Inferior parietal cortex (tissue), 1 donor: Measurements from ENCODE around the gene PSTPIP2.
"Not testable (repeated sequence)": the region's sequence is repeated elsewhere in the genome, so short reads cannot be mapped to it uniquely, and the experiment has no call there.

Experiments
- DNase-seq: peaks from one replicate; pipeline ENCODE4 v3.0.0-alpha.2; 2016; ENCODE audit errors: extremely low spot score

Gene PSTPIP2

GRCh38 chr18:45984546-45985235, 87.4 kb downstream of the PSTPIP2 start:
- no peak for DNase-seq

- no peak for DNase-seq
Measured at GRCh38 chr18:45981821-45982220, 90.2 kb downstream of the PSTPIP2 start.

- no peak for DNase-seq
Measured at GRCh38 chr18:45980229-45980628, 91.8 kb downstream of the PSTPIP2 start.

- no peak for DNase-seq
Measured at GRCh38 chr18:45978084-45978483, 94.0 kb downstream of the PSTPIP2 start.

GRCh38 chr18:45976974-45977373, 95.1 kb downstream of the PSTPIP2 start:
- DNase-seq = no peak

GRCh38 chr18:45976566-45976965, 95.5 kb downstream of the PSTPIP2 start:
- no peak for DNase-seq

GRCh38 chr18:45974088-45974536, 97.9 kb downstream of the PSTPIP2 start:
- peak; percentile 87 for DNase-seq

- DNase-seq = peak; percentile 94
Measured at GRCh38 chr18:45967007-45967706, 104.9 kb downstream of the PSTPIP2 start, which contains the start of gene EPG5. EPG5 (minus strand) TSS chr18:45967329; CDS start chr18:45967239, 90 bp downstream.

GRCh38 chr18:45964913-45965312, 107.1 kb downstream of the PSTPIP2 start:
- not testable (repeated sequence) for DNase-seq

GRCh38 chr18:45962866-45963265, 109.2 kb downstream of the PSTPIP2 start:
- no peak for DNase-seq

- no peak for DNase-seq
Measured at GRCh38 chr18:45962461-45962860, 109.6 kb downstream of the PSTPIP2 start.

- not testable (repeated sequence) for DNase-seq
Measured at GRCh38 chr18:45959484-45959883, 112.6 kb downstream of the PSTPIP2 start.

GRCh38 chr18:45958730-45959129, 113.3 kb downstream of the PSTPIP2 start:
- DNase-seq = no peak

GRCh38 chr18:45958027-45958426, 114.0 kb downstream of the PSTPIP2 start:
- no peak for DNase-seq

GRCh38 chr18:45957100-45957499, 115.0 kb downstream of the PSTPIP2 start:
- no peak for DNase-seq

- DNase-seq = no peak
Measured at GRCh38 chr18:45954070-45954934, 117.8 kb downstream of the PSTPIP2 start.

- DNase-seq = no peak
Measured at GRCh38 chr18:45951016-45951714, 120.9 kb downstream of the PSTPIP2 start.

- no peak for DNase-seq
Measured at GRCh38 chr18:45945669-45946068, 126.4 kb downstream of the PSTPIP2 start.

GRCh38 chr18:45940724-45941123, 131.3 kb downstream of the PSTPIP2 start:
- no peak for DNase-seq

- no peak for DNase-seq
Measured at GRCh38 chr18:45939236-45939635, 132.8 kb downstream of the PSTPIP2 start.

GRCh38 chr18:45938488-45938935, 133.5 kb downstream of the PSTPIP2 start:
- no peak for DNase-seq
